Mesothelial cell of epicardium (in vitro differentiated cells): ENCODE measurements around the gene MOGAT2. TPM values are rescaled to one million over a fixed set of nuclear protein-coding genes. Genes with fewer than 3 reads are reported as not detected.

ENCODE experiments used
- DNase-seq, 2 experiments: peaks; one replicate each; pipeline ENCODE4 v3.0.0; 2021; ENCODE audit warnings: low spot score in 2 of 2; ENCODE audit not compliant: unreplicated experiment in 2 of 2
- H3K27ac Mint-ChIP-seq: 2 replicates; pipeline ENCODE4 v1.8.0; 2021; ENCODE audit warnings: mixed read lengths
- H3K27me3 Mint-ChIP-seq: 2 replicates; pipeline ENCODE4 v1.8.0; 2021; ENCODE audit warnings: low read depth, mixed read lengths
- H3K36me3 Mint-ChIP-seq: 2 replicates; pipeline ENCODE4 v1.8.0; 2021; ENCODE audit warnings: mixed read lengths
- H3K4me1 Mint-ChIP-seq: 2 replicates; pipeline ENCODE4 v1.8.0; 2021; ENCODE audit warnings: mixed read lengths
- H3K4me3 Mint-ChIP-seq: 2 replicates; pipeline ENCODE4 v1.8.0; 2021; ENCODE audit warnings: mild to moderate bottlenecking, moderate library complexity, mixed read lengths
- H3K9me3 Mint-ChIP-seq: 2 replicates; pipeline ENCODE4 v1.8.0; 2021; ENCODE audit warnings: mixed read lengths
- CTCF ChIP-seq: fragments of 200-600 bp; sonication (generic); IDR thresholded peaks from one replicate; pipeline ENCODE4 v1.5.0; 2021; ENCODE audit warnings: antibody characterized with exemption; ENCODE audit not compliant: unreplicated experiment
- total RNA-seq: library from RNA; stranded (reverse); gene quantifications from 3 replicates; pipeline ENCODE4 v1.2.1, GENCODE V29; 2021

MOGAT2 gene
- total RNA-seq, 1 donor from 2014 or later: not detected

GRCh38 chr11:75700940-75701339 lies 16.7 kb upstream of the MOGAT2 start:
- H3K4me1 Mint-ChIP-seq: no peaks in the 10 kb centered on the region
- DNase-seq: no peak
- H3K9me3 Mint-ChIP-seq: no peaks in the 10 kb centered on the region
- H3K27ac Mint-ChIP-seq: no peak overlapping the region
- no peaks in the 10 kb centered on the region for H3K36me3 Mint-ChIP-seq
- TF ChIP-seq CTCF: no peak
- H3K27me3 Mint-ChIP-seq: peaks cover 12% of the 10 kb centered on the region
- no peak overlapping the region for H3K4me3 Mint-ChIP-seq

GRCh38 chr11:75703695-75704237 lies 13.9 kb upstream of the MOGAT2 start:
- peaks cover 8% of the 10 kb centered on the region for H3K9me3 Mint-ChIP-seq
- H3K27ac Mint-ChIP-seq: no peak overlapping the region
- DNase-seq: no peak
- H3K4me1 Mint-ChIP-seq: no peaks in the 10 kb centered on the region
- H3K4me3 Mint-ChIP-seq: no peak overlapping the region
- no peaks in the 10 kb centered on the region for H3K36me3 Mint-ChIP-seq
- no peak for TF ChIP-seq CTCF
- peaks cover 5% of the 10 kb centered on the region for H3K27me3 Mint-ChIP-seq

- H3K4me1 Mint-ChIP-seq: no peaks in the 10 kb centered on the region
- H3K27me3 Mint-ChIP-seq: peaks cover 5% of the 10 kb centered on the region
- no peak overlapping the region for H3K4me3 Mint-ChIP-seq
- H3K9me3 Mint-ChIP-seq: peaks cover 8% of the 10 kb centered on the region
- H3K27ac Mint-ChIP-seq: no peak overlapping the region
- no peaks in the 10 kb centered on the region for H3K36me3 Mint-ChIP-seq
- no peak for TF ChIP-seq CTCF
- DNase-seq: no peak
Observed at GRCh38 chr11:75705541-75705940, 12.1 kb upstream of the MOGAT2 start.

GRCh38 chr11:75706260-75706729 lies 11.3 kb upstream of the MOGAT2 start:
- peak; percentile 94 for TF ChIP-seq CTCF
- peak in 1 of 2 experiments; percentile 68 for DNase-seq
- no peak overlapping the region for H3K27ac Mint-ChIP-seq
- H3K4me3 Mint-ChIP-seq: no peak overlapping the region
- H3K4me1 Mint-ChIP-seq: no peaks in the 10 kb centered on the region
- H3K9me3 Mint-ChIP-seq: peaks cover 8% of the 10 kb centered on the region
- peaks cover 9% of the 10 kb centered on the region for H3K27me3 Mint-ChIP-seq
- no peaks in the 10 kb centered on the region for H3K36me3 Mint-ChIP-seq

GRCh38 chr11:75714211-75714610 lies 3.4 kb upstream of the MOGAT2 start:
- Mint-ChIP-seq H3K27ac (no peak overlapping the region), H3K4me1 (peaks cover 2% of the 10 kb centered on the region), H3K27me3 (peaks cover 33% of the 10 kb centered on the region), H3K4me3 (no peak overlapping the region), H3K36me3 (no peaks in the 10 kb centered on the region), H3K9me3 (no peaks in the 10 kb centered on the region)
- TF ChIP-seq CTCF: no peak
- no peak for DNase-seq

- no peak overlapping the region for H3K27ac Mint-ChIP-seq
- no peak for TF ChIP-seq CTCF
- no peaks in the 10 kb centered on the region for H3K36me3 Mint-ChIP-seq
- DNase-seq: no peak
- peaks cover 30% of the 10 kb centered on the region for H3K27me3 Mint-ChIP-seq
- H3K4me1 Mint-ChIP-seq: peaks cover 4% of the 10 kb centered on the region
- no peak overlapping the region for H3K4me3 Mint-ChIP-seq
- H3K9me3 Mint-ChIP-seq: no peaks in the 10 kb centered on the region
Observed at GRCh38 chr11:75715688-75716087, 1.9 kb upstream of the MOGAT2 start.
